Measurements from ENCODE around the gene NSUN7.

Gene NSUN7

DNA sequence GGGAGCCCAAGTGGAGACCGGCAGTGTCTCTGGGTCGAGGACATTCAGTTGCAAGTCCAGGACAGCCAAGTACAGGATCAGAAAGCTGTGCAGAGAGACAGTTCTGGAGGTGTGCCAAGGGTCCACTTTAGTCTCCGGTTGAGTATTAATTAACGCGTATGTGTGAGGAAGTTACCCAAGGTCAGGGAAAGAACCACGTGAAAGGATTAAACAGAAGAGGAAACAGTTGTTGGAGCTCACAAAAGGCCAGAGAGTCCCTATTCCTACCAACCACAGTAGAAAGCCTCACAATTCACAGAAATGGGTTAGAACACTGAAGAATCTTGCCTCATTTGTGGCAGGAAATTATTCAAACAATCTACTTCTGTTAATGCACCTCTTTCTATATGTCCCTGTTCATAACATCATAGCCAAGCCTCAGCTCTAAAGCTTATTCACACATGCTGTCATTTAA is 17.9 kb upstream of the NSUN7 start:
- ChIA-PET POLR2A (no interaction called here), CTCF (interaction anchor here (0.7 to 8.6 kb wide), 6 partner anchors 13 to 181 kb away, joined by 3 to 128 read pairs (median 6); no protein-coding TSS in a partner anchor)
- no peak for TF ChIP-seq CTCF (IDR thresholded peaks at IDR 0.05; ENCODE audit: control extremely low read depth, extremely low read depth, low read depth, missing control alignments)
- DNase-seq (ENCODE audit: extremely low spot score) = peak; percentile 19

DNA sequence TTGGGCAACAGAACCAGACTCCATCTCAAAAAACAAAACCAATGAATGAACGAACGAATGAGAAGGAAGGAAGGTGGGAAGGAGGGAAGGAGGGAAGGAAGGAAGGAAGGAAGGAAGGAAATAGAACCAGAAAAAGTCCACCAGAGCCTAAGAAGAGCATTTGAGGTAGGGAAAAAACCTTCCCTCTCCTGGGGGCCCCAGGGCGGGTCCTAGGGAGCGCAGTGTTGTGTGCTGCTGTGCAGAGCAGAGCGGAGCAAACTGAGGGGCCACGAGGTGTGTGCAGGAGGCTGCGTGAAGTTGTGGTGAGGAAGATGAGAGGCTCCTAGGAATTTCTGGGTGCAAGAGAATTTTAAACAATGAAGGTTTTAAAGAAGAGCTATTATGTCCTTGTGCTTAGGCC is 16.0 kb upstream of the NSUN7 start:
- ChIA-PET POLR2A (no interaction called here), CTCF (interaction anchor here (0.8 to 8.6 kb wide), 5 partner anchors 108 to 417 kb away, joined by 3 to 128 read pairs (median 3); no protein-coding TSS in a partner anchor)
- DNase-seq (ENCODE audit: extremely low spot score) = no peak
- no peak for TF ChIP-seq CTCF (IDR thresholded peaks at IDR 0.05; ENCODE audit: control extremely low read depth, extremely low read depth, low read depth, missing control alignments)

DNA sequence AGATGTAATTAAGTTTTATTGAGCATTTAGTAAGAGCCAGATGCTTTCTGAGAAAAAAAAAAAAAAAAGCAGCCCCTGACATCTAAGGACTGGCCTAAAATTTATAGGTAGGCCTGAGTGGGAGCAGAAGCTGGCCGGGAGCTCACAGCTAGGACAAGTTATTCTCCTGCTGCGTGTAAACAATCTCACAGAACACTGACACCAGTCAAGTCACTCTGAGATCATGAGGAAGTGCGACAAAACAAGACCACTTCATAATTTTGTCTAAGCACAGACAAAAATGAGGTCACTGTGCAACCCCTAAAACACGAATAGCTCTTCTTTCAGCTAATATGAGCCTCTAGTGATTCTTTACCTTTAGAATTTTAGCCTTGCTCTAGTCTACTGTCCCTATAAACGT is 15.3 kb upstream of the NSUN7 start:
- CTCF ChIA-PET = interaction anchor here (0.8 to 8.6 kb wide), 7 partner anchors 9 to 193 kb away, joined by 3 to 128 read pairs (median 7); no protein-coding TSS in a partner anchor
- POLR2A ChIA-PET = no interaction called here
- TF ChIP-seq CTCF (IDR thresholded peaks at IDR 0.05; ENCODE audit: control extremely low read depth, extremely low read depth, low read depth, missing control alignments) = no peak
- no peak for DNase-seq (ENCODE audit: extremely low spot score)

DNA sequence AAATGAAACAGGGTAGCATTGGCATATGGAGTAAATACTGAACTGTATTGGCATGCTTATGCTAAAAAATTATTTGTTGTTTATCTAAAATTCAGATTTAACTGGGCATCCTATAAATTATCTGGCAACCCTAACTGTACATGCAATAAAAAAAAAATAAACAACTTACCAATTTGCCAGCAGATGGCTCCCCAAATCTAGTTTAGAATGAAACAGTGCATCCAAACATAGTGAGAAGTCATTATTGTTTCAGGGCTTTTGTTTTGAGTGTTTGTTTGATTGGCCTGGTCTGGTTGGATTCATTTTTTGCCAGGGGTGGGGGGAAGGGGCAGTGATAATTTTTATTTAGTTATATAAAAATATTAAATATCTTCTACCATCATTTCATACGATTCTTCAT is 12.8 kb upstream of the NSUN7 start:
- CTCF ChIA-PET = interaction anchor here (0.8 to 8.6 kb wide), 9 partner anchors 12 to 187 kb away, joined by 3 to 128 read pairs (median 7); no protein-coding TSS in a partner anchor
- peak; percentile 55 for DNase-seq (ENCODE audit: extremely low spot score)
- peak; percentile 37 for TF ChIP-seq CTCF (IDR thresholded peaks at IDR 0.05; ENCODE audit: control extremely low read depth, extremely low read depth, low read depth, missing control alignments)
- POLR2A ChIA-PET = no interaction called here

- CTCF ChIA-PET = interaction anchor here (0.7 to 8.6 kb wide), 7 partner anchors 38 to 187 kb away, joined by 3 to 128 read pairs (median 4); no protein-coding TSS in a partner anchor
- no peak for TF ChIP-seq CTCF (IDR thresholded peaks at IDR 0.05; ENCODE audit: control extremely low read depth, extremely low read depth, low read depth, missing control alignments)
- POLR2A ChIA-PET = interaction anchor here (0.5 kb wide), 1 partner anchor 164 kb away, joined by 3 read pairs; no protein-coding TSS in a partner anchor
- DNase-seq (ENCODE audit: extremely low spot score) = no peak
Observed at GRCh38 chr4:40737879-40738278, 11.9 kb upstream of the NSUN7 start.

- TF ChIP-seq CTCF (IDR thresholded peaks at IDR 0.05; ENCODE audit: control extremely low read depth, extremely low read depth, low read depth, missing control alignments) = no peak
- CTCF ChIA-PET = interaction anchor here (1.9 to 8.6 kb wide), 2 partner anchors 103 to 158 kb away, joined by 4 to 128 read pairs; no protein-coding TSS in a partner anchor
- DNase-seq (ENCODE audit: extremely low spot score) = no peak
- POLR2A ChIA-PET = no interaction called here
Observed at GRCh38 chr4:40739347-40739746, 10.4 kb upstream of the NSUN7 start.
